ENCODE measurements around the gene NPEPL1.

- TF ChIP-seq CTCF (IDR thresholded peaks at IDR 0.05 in 2 of 3, conservative IDR thresholded peaks at IDR 0.05 in 1 of 3; ENCODE audit: control insufficient read depth in 2 of 3, extremely low read depth in 1 of 3, insufficient read depth in 1 of 3, low read depth in 3 of 3, low read length in 3 of 3) (no peak), POLR2AphosphoS5 (IDR thresholded peaks at IDR 0.05; ENCODE audit: low read length) (no peak), KAT2A (conservative IDR thresholded peaks at IDR 0.05; ENCODE audit: control insufficient read depth, low read depth, low read length) (no peak), RCOR1 (conservative IDR thresholded peaks at IDR 0.05; ENCODE audit: low read depth, low read length) (no peak), ZNF274 (IDR thresholded peaks at IDR 0.05; ENCODE audit: insufficient read depth, insufficient read length) (no peak), BHLHE40 (IDR thresholded peaks at IDR 0.05; ENCODE audit: borderline replicate concordance in 1 of 2, low read depth in 2 of 2, low read length in 1 of 2) (no peak), EZH2 (IDR thresholded peaks at IDR 0.05; ENCODE audit: borderline replicate concordance, control insufficient read depth, low read depth, low read length) (no peak), RFX5 (IDR thresholded peaks at IDR 0.05; ENCODE audit: low read depth, low read length) (no peak)
Observed at GRCh38 chr20:58715801-58716475, 23.3 kb downstream of the NPEPL1 start.

Measured in GM12878 (cell line).